Cortex of kidney (tissue), 1 donor: ENCODE measurements around the gene TAMM41.
"Not testable (repeated sequence)": the region's sequence is repeated elsewhere in the genome, so short reads cannot be mapped to it uniquely, and the experiment has no call there.

Experiments used
- DNase-seq: peaks from one replicate; lab custom pipeline; 2025; lab: John Stamatoyannopoulos, UW

Gene TAMM41

GRCh38 chr3:11764931-11765363 is 81.7 kb downstream of the TAMM41 start:
- DNase-seq: no peak

DNA sequence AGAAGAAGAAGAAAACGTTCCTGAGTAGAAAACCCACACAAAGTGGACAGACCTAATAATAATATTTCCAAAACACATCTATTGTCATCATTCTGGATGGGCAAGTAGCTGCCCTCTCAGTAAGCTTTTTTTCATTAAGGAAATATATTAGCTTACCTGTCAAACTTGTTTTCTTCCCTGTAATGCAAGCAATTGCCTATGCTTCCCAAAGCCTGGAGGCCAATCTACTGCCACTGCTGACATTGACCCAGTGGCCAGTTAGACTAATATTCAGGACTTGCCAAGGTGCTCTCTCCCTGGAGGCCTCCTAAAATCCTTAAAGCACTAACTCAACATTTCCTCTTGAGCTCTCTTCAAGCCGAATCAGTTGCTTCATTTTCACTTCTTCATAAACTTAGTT is 86.7 kb downstream of the TAMM41 start:
- DNase-seq: no peak

DNA sequence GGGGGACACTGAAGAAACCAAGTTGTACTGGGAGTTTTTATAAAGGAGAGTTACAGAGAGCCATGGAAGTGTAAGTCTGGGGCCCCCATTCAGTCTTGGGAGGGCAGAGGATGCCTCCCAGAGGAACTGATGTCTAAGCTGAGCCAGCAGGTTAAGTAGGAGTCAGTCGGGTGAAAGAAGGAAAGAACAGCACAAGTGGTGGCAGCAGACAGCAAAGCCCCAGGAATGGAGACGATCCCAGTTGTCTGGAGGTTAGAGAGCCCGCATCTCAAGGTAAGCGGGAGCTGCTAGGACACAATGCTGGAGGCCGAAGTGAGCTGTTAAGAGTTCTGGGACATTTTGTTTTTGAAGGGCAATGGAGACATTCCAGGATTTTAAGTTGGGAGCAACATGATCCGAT is 88.8 kb downstream of the TAMM41 start:
- no peak for DNase-seq

DNA sequence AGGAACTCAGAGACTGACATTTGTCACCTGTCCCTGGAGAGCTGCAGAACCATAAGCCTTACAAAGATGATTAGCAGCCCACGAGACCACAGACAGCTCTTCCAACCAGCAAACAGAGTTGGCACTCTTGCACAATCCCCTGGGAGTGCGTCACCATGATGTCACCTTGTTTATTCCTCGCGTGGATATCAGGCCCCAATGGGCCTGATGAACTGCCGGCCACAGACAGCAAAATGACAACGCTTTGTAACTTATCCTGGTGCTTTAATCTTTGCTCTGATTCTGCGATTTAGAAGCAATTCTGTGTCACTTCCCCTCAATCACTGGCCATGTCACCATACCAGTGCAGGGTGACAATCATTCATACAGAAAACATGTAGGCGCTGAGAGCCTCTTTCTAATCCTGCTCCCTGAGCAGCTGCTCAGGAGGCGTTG is 89.2 kb downstream of the TAMM41 start:
- DNase-seq: no peak

DNA sequence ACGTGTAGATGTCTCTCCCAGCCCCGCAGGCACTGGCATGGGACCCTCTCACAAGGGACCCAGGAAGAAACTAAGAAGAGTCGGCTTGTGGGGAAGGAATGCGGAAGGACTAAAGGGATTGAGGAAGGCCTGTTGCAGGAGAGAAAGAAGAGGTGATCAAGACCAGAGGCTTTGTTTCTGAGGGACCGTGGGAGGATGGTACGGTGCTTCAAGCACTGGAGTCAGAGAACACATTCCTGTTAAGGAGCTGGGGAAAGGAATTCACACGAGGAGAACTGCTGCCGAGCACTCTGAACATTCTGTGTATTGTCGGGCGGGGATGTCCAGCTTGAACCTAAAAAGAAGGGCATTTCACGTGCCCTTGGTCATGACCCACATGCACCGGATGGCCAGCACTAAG is 91.4 kb downstream of the TAMM41 start:
- DNase-seq: no peak

- not testable (repeated sequence) for DNase-seq
Measured at GRCh38 chr3:11752254-11752653, 94.4 kb downstream of the TAMM41 start.

DNA sequence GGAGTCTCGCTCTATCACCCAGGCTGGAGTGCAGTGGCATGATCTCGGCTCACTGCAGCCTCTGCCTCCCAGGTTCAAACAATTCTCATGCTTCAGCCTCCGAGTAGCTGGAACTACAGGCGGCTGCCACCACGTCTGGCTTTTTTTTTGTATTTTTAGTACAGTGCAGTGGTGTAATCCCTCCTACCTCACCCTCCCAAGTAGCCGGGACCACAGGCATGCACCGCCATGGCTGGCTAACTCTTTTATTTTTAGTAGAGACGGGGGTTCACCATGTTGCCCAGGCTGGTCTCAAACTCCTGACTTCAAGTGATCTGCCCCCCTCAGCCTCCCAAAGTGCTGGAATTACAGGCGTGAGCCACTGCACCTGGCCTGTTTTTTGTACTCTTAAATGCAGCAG is 98.4 kb downstream of the TAMM41 start:
- DNase-seq: not testable (repeated sequence)
